Rectal smooth muscle tissue (tissue), 1 donor: Measurements from ENCODE around the gene TMEM30A.
A peak's percentile ranks its signal among the peaks of the same experiment; 100 is the strongest.

ENCODE experiments used
- H3K27ac ChIP-seq: one replicate; pipeline ENCODE4 v1.7.0; 2013; ENCODE audit warnings: low read depth, low read length, inconsistent platforms
- H3K27me3 ChIP-seq: one replicate; pipeline ENCODE4 v1.7.0; 2013; ENCODE audit warnings: low read length; ENCODE audit not compliant: control insufficient read depth, insufficient read depth
- H3K36me3 ChIP-seq: one replicate; pipeline ENCODE4 v1.7.0; 2013; ENCODE audit warnings: low read length; ENCODE audit not compliant: control insufficient read depth, insufficient read depth
- H3K4me1 ChIP-seq: one replicate; pipeline ENCODE4 v1.7.0; 2013; ENCODE audit warnings: low read length; ENCODE audit not compliant: control insufficient read depth, insufficient read depth
- H3K4me3 ChIP-seq: one replicate; pipeline ENCODE4 v1.7.0; 2013; ENCODE audit warnings: low read length
- H3K9ac ChIP-seq: one replicate; pipeline ENCODE4 v1.7.0; 2013; ENCODE audit warnings: low read length

TMEM30A gene

GRCh38 chr6:75243333-75244062 is 41.1 kb downstream of the TMEM30A start, which contains the start of gene COX7A2:
Gene COX7A2, minus strand, starts transcription at chr6:75243801. Its CDS starts 67 bp downstream, at chr6:75243734.
- Histone ChIP-seq H3K36me3 (peaks cover 3% of the 10 kb centered on the region), H3K4me3 (peak within 1 kb of the TSS; percentile 83), H3K4me1 (peaks cover 2% of the 10 kb centered on the region), H3K9ac (peak within 1 kb of the TSS; percentile 63), H3K27me3 (no peaks in the 10 kb centered on the region), H3K27ac (peak within 1 kb of the TSS; percentile 90)

- Histone ChIP-seq H3K4me3 (no peak overlapping the region), H3K9ac (no peak overlapping the region), H3K27ac (no peak overlapping the region), H3K27me3 (no peaks in the 10 kb centered on the region), H3K4me1 (peaks cover 7% of the 10 kb centered on the region), H3K36me3 (peaks cover 14% of the 10 kb centered on the region)
Measured at GRCh38 chr6:75236630-75237029, 48.0 kb downstream of the TMEM30A start.

GRCh38 chr6:75235271-75235670 is 49.3 kb downstream of the TMEM30A start:
- Histone ChIP-seq H3K36me3 (peaks cover 14% of the 10 kb centered on the region), H3K27ac (no peak overlapping the region), H3K4me3 (no peak overlapping the region), H3K4me1 (peaks cover 4% of the 10 kb centered on the region), H3K27me3 (no peaks in the 10 kb centered on the region), H3K9ac (no peak overlapping the region)

GRCh38 chr6:75234126-75234865 is 50.3 kb downstream of the TMEM30A start:
- Histone ChIP-seq H3K27ac (no peak overlapping the region), H3K4me1 (peaks cover 4% of the 10 kb centered on the region), H3K27me3 (no peaks in the 10 kb centered on the region), H3K9ac (no peak overlapping the region), H3K36me3 (peaks cover 14% of the 10 kb centered on the region), H3K4me3 (no peak overlapping the region)

GRCh38 chr6:75233092-75233615 is 51.4 kb downstream of the TMEM30A start:
- Histone ChIP-seq H3K4me3 (no peak overlapping the region), H3K27ac (no peak overlapping the region), H3K9ac (no peak overlapping the region)

GRCh38 chr6:75230484-75231325 is 53.9 kb downstream of the TMEM30A start:
- Histone ChIP-seq H3K9ac (no peak overlapping the region), H3K27me3 (no peaks in the 10 kb centered on the region), H3K4me3 (no peak overlapping the region), H3K27ac (no peak overlapping the region), H3K36me3 (no peaks in the 10 kb centered on the region), H3K4me1 (peaks cover 4% of the 10 kb centered on the region)

More at GRCh38 chr6:75233092-75233615, 51.4 kb downstream of the TMEM30A start:
- peaks cover 10% of the 10 kb centered on the region for H3K36me3 ChIP-seq
- peaks cover 4% of the 10 kb centered on the region for H3K4me1 ChIP-seq
- H3K27me3 ChIP-seq = no peaks in the 10 kb centered on the region

- H3K4me3 ChIP-seq = no peak overlapping the region
- no peaks in the 10 kb centered on the region for H3K36me3 ChIP-seq
- H3K27me3 ChIP-seq = no peaks in the 10 kb centered on the region
- no peaks in the 10 kb centered on the region for H3K4me1 ChIP-seq
- H3K27ac ChIP-seq = no peak overlapping the region
- H3K9ac ChIP-seq = no peak overlapping the region
Measured at GRCh38 chr6:75224303-75224926, 60.2 kb downstream of the TMEM30A start.

- no peaks in the 10 kb centered on the region for H3K4me1 ChIP-seq
- no peak overlapping the region for H3K27ac ChIP-seq
- H3K27me3 ChIP-seq = no peaks in the 10 kb centered on the region
- no peaks in the 10 kb centered on the region for H3K36me3 ChIP-seq
- no peak overlapping the region for H3K9ac ChIP-seq
- no peak overlapping the region for H3K4me3 ChIP-seq
Measured at GRCh38 chr6:75223428-75223827, 61.2 kb downstream of the TMEM30A start.

GRCh38 chr6:75222261-75222660 is 62.3 kb downstream of the TMEM30A start:
- H3K36me3 ChIP-seq = no peaks in the 10 kb centered on the region
- no peak overlapping the region for H3K4me3 ChIP-seq
- H3K4me1 ChIP-seq = no peaks in the 10 kb centered on the region
- no peak overlapping the region for H3K27ac ChIP-seq
- no peak overlapping the region for H3K9ac ChIP-seq
- H3K27me3 ChIP-seq = no peaks in the 10 kb centered on the region

- peaks cover 4% of the 10 kb centered on the region for H3K4me1 ChIP-seq
- no peak overlapping the region for H3K4me3 ChIP-seq
- H3K27ac ChIP-seq = no peak overlapping the region
- no peaks in the 10 kb centered on the region for H3K36me3 ChIP-seq
- no peaks in the 10 kb centered on the region for H3K27me3 ChIP-seq
- no peak overlapping the region for H3K9ac ChIP-seq
Measured at GRCh38 chr6:75221116-75221515, 63.5 kb downstream of the TMEM30A start.

- no peak overlapping the region for H3K4me3 ChIP-seq
- no peak overlapping the region for H3K27ac ChIP-seq
- no peak overlapping the region for H3K9ac ChIP-seq
- no peaks in the 10 kb centered on the region for H3K36me3 ChIP-seq
- H3K4me1 ChIP-seq = peaks cover 4% of the 10 kb centered on the region
- H3K27me3 ChIP-seq = no peaks in the 10 kb centered on the region
Measured at GRCh38 chr6:75220357-75220756, 64.2 kb downstream of the TMEM30A start.
